GM12873 (cell line): ENCODE data around the gene PSMD8.

ENCODE experiments used
- CTCF ChIP-seq: IDR thresholded peaks from 2 replicates; pipeline ENCODE4 v1.5.1; 2012; ENCODE audit warnings: low read depth, mild to moderate bottlenecking, moderate library complexity, low read length, control low read depth; ENCODE audit not compliant: insufficient read depth; ENCODE audit errors: missing control alignments

Gene PSMD8

GRCh38 chr19:38399081-38399480, 24.7 kb downstream of the PSMD8 start:
- no peak for TF ChIP-seq CTCF

DNA sequence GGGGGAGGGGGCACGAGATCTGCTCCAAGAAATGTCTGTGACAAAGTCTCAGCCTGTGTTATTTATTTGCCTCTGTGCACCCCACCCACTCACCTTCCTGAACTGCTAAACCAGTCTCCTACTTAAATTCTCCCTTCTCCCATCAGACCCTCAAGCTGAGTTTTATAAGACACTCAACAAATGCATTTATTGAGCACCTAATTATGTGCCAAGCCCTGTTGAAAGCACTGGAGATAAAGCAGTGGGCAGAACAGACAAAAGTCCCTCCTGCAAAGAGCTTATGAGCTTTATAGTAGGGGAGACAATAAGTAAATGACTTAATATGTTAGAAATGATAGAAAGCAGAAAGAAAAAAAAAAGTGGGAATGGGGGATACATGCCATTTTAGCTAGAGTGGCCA, 25.2 kb downstream of the PSMD8 start:
- no peak for TF ChIP-seq CTCF

GRCh38 chr19:38400361-38400760, 26.0 kb downstream of the PSMD8 start:
- no peak for TF ChIP-seq CTCF

- no peak for TF ChIP-seq CTCF
Measured at GRCh38 chr19:38401148-38401547, 26.8 kb downstream of the PSMD8 start.

DNA sequence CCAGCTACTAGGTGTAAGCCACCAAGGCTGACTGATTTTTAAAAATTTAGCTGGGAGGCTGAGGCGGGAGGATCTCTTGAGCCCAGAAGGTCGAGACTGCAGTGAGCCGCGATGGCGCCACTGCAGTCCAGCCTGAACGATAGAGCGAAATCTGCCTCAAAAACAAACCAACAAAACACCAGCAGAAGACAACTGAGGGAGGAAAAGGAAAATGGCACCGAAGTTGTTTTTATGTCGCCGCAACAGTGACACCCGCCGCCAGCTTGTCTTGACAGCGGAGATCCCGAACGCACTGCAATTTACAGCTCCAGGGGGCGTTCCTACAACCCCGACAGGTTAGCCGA, 28.2 kb downstream of the PSMD8 start:
- no peak for TF ChIP-seq CTCF

DNA sequence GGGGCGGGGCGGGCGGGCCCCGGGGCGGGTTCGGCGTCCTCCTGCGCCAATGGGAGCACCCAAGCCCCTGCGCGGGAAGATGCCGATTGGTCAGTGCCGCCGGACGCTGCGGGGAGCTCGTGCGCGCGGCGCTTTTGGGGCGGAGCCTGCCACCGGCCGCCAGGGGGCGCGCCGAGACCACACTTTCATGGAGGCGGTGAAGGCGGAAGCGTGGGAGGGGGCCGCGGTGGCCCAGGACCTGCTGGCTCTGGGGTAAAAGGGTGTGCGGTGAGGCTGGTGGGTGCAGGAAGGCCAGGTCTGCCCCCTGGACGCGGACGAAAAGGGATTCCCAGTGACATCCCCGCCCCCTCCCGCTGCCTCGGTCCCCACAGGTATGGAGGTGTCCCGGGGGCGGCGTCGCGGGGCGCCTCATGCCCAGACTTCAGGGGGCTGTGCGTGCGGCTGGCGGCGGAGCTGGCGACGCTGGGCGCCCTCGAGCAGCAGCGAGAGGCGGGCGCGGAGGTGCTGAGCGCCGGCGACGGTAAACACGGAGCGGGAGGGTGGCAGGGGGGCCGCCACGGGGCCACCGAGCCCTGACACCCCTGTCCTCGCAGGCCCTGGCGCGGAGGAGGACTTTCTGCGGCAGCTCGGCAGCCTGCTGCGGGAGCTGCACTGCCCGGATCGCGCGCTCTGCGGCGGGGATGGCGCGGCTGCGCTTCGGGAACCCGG, 28.8 kb downstream of the PSMD8 start, which contains the start of gene FAM98C:
FAM98C (plus strand) TSS at position 127 of the 708 bp plus-strand sequence; CDS start at position 188, 61 bp downstream.
- TF ChIP-seq CTCF: peak; percentile 87

- TF ChIP-seq CTCF: no peak
Measured at GRCh38 chr19:38404858-38405257, 30.5 kb downstream of the PSMD8 start.
